ENCODE measurements around the gene OR2C3. TPM values are rescaled to one million over a fixed set of nuclear protein-coding genes. Genes with fewer than 3 reads are reported as not detected.
"Not testable (repeated sequence)": the region's sequence is repeated elsewhere in the genome, so short reads cannot be mapped to it uniquely, and the experiment has no call there.

The OR2C3 gene
- total RNA-seq, 1 donor from 2014 or later = not detected

DNA sequence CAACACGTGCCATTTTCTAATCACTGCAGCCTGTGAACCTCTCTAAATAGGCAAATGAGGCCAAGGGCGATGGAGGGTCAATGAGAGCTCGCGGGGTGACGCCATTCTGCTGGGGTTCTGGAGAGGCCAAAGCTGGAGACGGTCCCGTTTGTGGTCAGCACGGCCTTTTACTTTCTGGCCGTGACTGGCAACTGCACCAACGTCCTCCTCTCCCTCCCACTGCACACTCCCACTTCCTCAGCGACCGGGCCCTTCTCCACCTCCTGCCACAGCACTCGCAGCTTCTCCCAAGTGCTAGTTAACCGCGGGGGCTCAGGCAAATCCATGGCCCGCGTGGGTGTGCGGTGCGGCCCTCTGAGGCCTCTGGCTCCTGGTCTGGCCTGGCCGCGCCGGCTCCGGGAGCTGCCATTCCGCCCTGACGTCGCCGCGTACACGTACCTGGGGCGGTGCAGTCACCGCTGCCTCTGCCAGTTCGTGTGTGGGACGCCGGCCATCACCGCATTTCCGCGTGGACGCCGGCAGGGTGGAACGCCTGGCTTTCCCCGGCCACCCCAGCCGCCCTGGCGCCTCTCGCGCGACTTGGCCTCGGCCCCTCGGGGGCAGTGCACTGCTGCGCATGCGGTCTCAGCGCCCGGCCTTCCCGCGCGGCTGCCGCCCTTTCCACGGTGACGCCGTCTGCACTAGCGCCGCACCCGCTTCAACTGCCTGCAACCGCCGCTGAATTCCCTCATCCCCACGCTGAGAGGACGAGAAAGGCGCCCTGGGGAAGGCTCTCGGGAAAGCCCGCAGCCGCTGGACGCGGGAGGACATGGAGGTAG is 18.2 kb downstream of the OR2C3 start:
- peak; percentile 13 for ATAC-seq

DNA sequence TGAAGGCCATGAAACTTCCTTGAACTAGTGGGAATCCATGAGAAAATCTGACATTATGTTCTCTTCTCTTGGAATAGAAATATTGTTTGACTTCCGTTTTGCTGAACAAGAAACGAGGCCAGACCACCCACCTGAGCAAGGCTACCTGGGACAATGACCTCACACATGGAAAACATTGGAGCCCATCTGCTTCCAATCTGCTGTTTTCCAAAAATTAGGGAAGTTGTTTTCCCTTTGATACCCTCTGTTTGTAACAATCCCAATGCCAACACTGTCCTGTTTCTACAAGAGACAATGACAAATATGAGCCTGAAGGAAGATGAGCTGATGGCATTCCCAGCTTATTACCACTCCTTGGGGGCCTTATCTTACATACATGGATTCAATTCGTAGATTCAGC is 29.4 kb downstream of the OR2C3 start:
- ATAC-seq = no peak

DNA sequence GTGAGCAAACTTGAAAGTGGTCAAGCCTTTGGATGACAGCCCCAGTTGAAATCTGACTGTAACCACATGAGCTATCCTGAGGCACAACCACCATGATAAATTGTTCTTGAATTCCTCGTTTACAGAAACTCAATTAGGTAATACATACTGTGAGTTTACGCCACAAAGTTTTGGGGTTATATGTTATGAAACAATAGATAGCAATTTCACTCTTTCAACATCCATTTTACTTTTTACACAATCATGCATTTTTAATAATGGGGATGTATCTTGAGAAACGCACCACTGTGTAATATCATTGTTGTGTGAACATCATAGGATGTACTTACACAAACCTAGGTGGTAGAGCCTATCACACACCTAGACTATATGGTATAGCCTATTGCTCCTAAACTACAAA is 35.4 kb downstream of the OR2C3 start:
- ATAC-seq = no peak

DNA sequence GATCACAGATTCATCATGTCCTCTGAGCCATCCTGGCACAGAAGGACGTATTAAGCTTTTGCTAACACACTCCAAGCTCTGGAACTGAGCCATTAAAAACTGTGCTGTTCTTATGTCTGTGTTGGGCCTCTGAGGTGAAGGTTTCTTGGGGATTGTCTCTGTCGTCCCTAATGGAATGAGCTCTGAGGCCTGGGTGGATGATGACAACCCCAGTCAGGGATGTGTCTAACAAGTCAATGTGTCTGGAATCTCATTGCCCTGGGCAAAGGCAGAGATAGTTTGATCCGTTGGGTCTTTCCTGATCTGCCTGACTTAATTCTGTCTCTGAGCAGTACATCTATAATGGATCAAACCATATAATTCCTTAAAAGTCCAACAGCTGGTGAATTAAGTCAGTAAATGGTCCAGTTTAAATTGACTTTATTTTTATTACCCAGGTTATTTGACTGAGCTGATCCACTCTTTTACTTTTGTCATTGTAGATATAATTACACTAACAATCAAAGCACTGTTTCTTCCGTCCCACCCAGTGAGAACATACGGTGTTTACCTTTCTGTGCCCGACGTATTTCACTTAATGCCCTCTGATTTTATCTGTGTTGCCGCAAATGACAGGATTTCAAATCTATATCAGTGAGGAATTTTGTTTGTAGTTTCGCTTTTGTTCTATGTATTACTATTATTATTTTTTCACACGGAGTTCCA is 39.5 kb downstream of the OR2C3 start:
- ATAC-seq = no peak

DNA sequence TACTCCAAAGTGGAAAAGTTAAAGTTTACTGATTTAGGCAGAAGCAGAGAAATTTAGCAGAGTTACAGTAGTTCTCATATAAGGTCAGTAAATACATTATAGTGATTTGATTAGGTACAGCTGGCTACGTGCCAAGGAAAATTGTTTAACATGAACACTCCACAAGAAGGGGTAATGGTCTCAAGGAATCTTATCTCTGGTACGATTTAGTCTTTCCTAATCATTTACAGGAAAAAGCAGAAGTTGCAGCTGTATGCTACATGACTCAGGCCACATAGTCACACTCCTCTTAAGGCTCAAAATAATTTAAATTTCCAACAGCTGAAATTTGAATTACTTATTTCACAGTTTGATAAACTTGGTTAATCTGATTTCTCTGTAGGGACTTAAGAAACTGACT is 41.5 kb downstream of the OR2C3 start:
- no peak for ATAC-seq

DNA sequence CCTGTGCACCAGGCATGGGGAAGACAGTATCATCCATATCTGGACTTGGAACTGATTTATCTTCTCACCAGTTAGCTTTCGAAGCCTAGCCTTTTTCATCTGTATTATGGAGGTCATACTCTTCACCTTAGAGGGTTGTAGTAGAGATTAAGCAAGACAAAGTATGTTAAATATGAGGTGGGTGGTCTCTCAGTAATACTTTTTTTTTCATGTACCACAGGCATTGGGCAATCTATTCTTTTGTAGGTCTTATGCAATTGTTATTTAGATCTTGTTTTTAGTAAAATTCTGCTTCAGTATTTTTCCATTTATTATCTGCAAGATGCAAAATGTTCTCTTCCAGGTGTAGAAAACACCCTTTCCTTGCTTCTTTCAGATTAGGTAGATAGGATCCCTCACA is 43.1 kb downstream of the OR2C3 start:
- ATAC-seq = no peak

DNA sequence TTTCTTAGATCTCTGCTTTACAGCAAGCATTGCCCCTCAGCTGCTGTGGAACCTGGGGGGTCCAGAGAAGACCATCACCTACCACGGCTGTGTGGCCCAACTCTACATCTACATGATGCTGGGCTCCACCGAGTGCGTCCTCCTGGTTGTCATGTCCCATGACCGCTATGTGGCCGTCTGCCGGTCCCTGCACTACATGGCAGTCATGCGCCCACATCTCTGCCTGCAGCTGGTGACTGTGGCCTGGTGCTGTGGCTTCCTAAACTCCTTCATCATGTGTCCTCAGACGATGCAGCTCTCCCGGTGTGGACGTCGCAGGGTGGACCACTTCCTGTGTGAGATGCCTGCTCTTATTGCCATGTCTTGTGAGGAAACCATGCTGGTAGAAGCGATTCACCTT is 44.9 kb downstream of the OR2C3 start:
- ATAC-seq = no peak

DNA sequence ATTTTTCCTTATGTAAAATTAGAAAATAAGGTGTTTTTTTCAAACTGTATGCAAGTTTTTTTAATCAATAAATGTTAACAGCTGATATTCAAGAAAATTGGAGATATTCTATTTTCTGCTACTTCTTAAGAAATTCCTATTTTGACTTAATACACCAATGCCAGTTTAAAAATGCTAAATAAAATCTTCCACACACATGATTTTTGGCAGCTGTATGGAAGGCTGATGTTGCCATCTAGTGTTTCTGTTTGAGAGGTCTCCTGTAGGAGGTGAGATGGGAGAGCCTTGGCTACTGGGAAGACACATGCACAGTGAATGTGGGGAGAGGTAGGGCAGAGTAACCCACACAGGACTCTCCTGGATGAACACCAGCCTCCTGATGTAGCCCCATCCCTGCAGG is 49.2 kb downstream of the OR2C3 start:
- peak; percentile 53 for ATAC-seq

DNA sequence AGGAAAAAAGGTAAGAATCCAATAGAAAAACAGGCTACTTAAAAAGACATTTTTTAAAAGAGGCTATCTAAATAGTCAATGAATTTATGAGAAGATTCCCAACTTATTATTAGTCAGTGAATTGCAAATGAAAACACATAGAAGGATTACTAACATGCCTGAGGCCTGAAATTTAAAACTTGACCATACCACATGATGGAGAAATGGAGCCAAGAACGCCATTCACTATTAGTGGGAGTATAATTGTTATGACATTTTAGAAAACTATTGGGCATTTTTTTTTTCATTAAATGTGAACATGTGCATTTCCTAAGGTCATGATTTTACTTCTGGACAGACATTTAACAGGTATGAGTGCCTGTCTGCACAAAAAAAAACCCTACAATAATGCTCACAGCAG is 53.5 kb downstream of the OR2C3 start:
- ATAC-seq = no peak

DNA sequence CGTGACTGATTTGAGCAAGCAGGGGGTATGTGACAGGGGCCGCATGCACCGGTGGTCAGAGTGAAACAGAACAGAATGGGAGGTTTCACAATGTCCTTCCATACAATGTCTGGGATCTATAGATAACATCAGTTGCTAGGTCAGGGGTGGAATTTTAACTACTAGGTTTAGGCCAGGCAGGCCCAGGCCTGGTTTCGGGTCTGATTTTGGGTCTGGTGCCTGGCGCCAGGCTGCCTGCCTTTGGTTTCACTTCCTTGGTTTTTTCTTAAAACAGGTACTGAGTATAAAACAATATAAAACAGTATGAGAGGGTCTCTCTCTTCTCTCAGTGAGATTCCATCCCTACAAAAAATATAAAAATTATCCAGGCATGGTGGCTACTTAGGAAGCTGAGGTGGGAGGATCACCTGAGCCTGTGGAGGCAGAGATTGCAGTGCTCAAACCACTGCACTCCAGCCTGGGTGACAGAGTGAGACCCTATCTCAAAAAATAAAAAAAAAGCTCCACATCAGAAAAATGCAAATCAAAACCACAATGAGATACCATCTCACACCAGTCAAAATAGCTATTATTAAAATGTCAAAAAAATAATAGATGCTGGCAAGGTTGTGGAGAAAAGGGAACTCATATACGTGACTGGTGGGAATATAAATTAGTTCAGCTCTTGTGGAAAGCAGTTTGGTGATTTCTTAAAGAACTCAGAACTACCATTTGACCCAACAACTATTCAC is 59.7 kb downstream of the OR2C3 start:
- not testable (repeated sequence) for ATAC-seq

DNA sequence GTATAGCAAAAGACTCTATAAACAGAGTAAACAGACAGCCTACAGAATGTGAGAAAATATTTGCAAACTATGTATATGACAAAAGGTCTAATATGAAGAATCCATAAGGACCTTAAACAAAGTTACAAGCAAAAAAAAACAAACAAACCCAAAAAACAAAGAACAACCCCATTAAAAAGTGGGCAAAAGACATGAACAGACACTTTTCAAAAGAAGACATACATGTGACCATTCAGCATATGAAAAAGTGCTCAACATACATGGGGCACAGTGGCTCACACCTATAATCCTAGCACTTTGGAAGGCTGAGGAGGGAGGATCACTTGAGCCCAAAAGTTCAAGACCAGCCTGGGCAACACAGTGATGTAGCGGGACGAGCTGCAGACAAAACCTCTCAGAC is 60.4 kb downstream of the OR2C3 start:
- ATAC-seq = no peak

Other genes with a start within 250 kb of the OR2C3 start
- 6.8 TPM for gene ZNF496, start 204.6 kb downstream of the OR2C3 start, total RNA-seq
- 0.36 TPM for gene NLRP3, start 120.3 kb downstream of the OR2C3 start, total RNA-seq
- gene OR2B11, start 78.3 kb downstream of the OR2C3 start, total RNA-seq = not detected
- gene GCSAML, start 12.7 kb upstream of the OR2C3 start, total RNA-seq = not detected
- not detected for gene OR2G2, start 51.9 kb upstream of the OR2C3 start, total RNA-seq
- not detected for gene OR2G3, start 69.1 kb upstream of the OR2C3 start, total RNA-seq
- not detected for gene OR13G1, start 143.3 kb upstream of the OR2C3 start, total RNA-seq
- not detected for gene OR6F1, start 180.2 kb upstream of the OR2C3 start, total RNA-seq
- gene OR14K1, start 202.2 kb upstream of the OR2C3 start, total RNA-seq = not detected
- gene OR14A2, start 211.7 kb upstream of the OR2C3 start, total RNA-seq = not detected
- not detected for gene OR1C1, start 224.1 kb upstream of the OR2C3 start, total RNA-seq

Measured in esophagus mucosa (tissue), 1 donor.